Measurements from ENCODE around the gene MED29.
A peak's percentile ranks its signal among the peaks of the same experiment; 100 is the strongest.

- no peak for TF ChIP-seq CTCF (IDR thresholded peaks at IDR 0.05)
- TF ChIP-seq RFX5 (IDR thresholded peaks at IDR 0.05): peak; percentile 61; the same call in 1 of the 2 replicates
- peak; percentile 86 to 98; a peak in 4 of 5 replicates for TF ChIP-seq JUN (IDR thresholded peaks at IDR 0.05)
- peak; percentile 89; the same call in 1 of the 2 replicates for TF ChIP-seq MAZ (IDR thresholded peaks at IDR 0.05; ENCODE audit: borderline replicate concordance, low read depth, low read length)
- peak in 1 of 2 experiments; percentile 37; a peak in 1 of 4 replicates for TF ChIP-seq CEBPB (IDR thresholded peaks at IDR 0.05)
- peak; percentile 86; the same call in 1 of the 2 replicates for TF ChIP-seq MYC (IDR thresholded peaks at IDR 0.05; ENCODE audit: borderline replicate concordance, low read length)
- no peak for TF ChIP-seq REST (IDR thresholded peaks at IDR 0.05)
- no peak for TF ChIP-seq POLR2A (IDR thresholded peaks at IDR 0.05; ENCODE audit: low read length)
- no peak for TF ChIP-seq ELK1 (IDR thresholded peaks at IDR 0.05; ENCODE audit: low read depth, low read length)
- no peak for TF ChIP-seq RNF2 (IDR thresholded peaks at IDR 0.05; ENCODE audit: borderline replicate concordance, low read depth)
- peak; percentile 39; the same call in 1 of the 3 replicates for TF ChIP-seq SMC3 (IDR thresholded peaks at IDR 0.05)
Measured at GRCh38 chr19:39403331-39404312, 12.4 kb downstream of the MED29 start.
